Adrenal gland (tissue), 12 donors: ENCODE measurements around the gene BIN2. TPM values are rescaled to one million over a fixed set of nuclear protein-coding genes. Genes with fewer than 3 reads are reported as not detected.
A peak's percentile ranks its signal among the peaks of the same experiment; 100 is the strongest.

Experiments
- DNase-seq, 7 donors: peaks; one replicate each; pipeline ENCODE4 v3.0.0-alpha.2; 2019 to 2020
- H3K27ac ChIP-seq, 5 donors: fragments of 200-600 bp; sonication (generic) in 4 of 5; 1 replicate in 3 of 5; 2 replicates in 2 of 5; pipeline versions ENCODE4 v1.5.1 to v1.8.0; 2016 to 2020; ENCODE audit warnings: mild to moderate bottlenecking in 1 of 5
- H3K27me3 ChIP-seq: fragments of 200-600 bp; 2 replicates; pipeline ENCODE4 v1.8.0; 2021
- H3K36me3 ChIP-seq, 2 donors: fragments of 200-600 bp; replicated peaks in 1 of 2; 1 replicate in 1 of 2; 2 replicates in 1 of 2; pipeline versions ENCODE4 v1.5.1 to v1.8.0; 2018 to 2022
- H3K4me1 ChIP-seq, 2 donors: fragments of 200-600 bp; replicated peaks in 1 of 2; 1 replicate in 1 of 2; 2 replicates in 1 of 2; pipeline versions ENCODE4 v1.5.1 to v1.8.0; 2018 to 2021
- H3K4me3 ChIP-seq, 4 donors: fragments of 200-600 bp; sonication (generic) in 3 of 4; one replicate each; pipeline ENCODE4 v1.5.1; 2016 to 2018
- H3K9me3 ChIP-seq, 3 donors: fragments of 200-600 bp; sonication (generic) in 1 of 3; replicated peaks in 1 of 3; 1 replicate in 2 of 3; 2 replicates in 1 of 3; pipeline versions ENCODE4 v1.5.1 to v1.8.0; 2016 to 2021
- POLR2A ChIP-seq, 2 donors: fragments of 450-650 bp; IDR thresholded peaks; one replicate each; pipeline ENCODE4 v1.6.1; 2017; ENCODE audit warnings: antibody characterized with exemption in 2 of 2, mild to moderate bottlenecking in 2 of 2, moderate library complexity in 1 of 2
- WGBS, 4 donors: extraction: QIAGEN DNeasy Blood & Tissue Kit in 2 of 4; methylation state at CpG; one replicate each; pipeline versions ENCODE4 v1.1.5 to v1.1.7; 2013 to 2017; 5-methylcytosine and 5-hydroxymethylcytosine counted together
- intact Hi-C, 2 donors: fragments of 100-400 bp; cut with DNase I; formaldehyde crosslinking; loops; one replicate each; pipeline versions ENCODE4 v1.14.1 to v1.15.0; 2022 to 2023
- polyA plus RNA-seq, 3 donors: library from polyadenylated mRNA; stranded (reverse); fragments of 200-250 nt in 2 of 3; fragments of 350-450 nt in 1 of 3; fragmentation: Illumina TruSeq in 1 of 3; extraction: RNeasy Lipid Tissue Mini Kit (QIAGEN cat#74804) in 1 of 3; gene quantifications; one replicate each; pipeline ENCODE4 v1.2.3, GENCODE V29; 2013 to 2014
- total RNA-seq, 9 donors: library from RNA; depleted of rRNA in 4 of 9; stranded (reverse); fragments of >200 nt in 4 of 9; fragments of 120-200 nt in 1 of 9; fragmentation: NEBNext Ultra II Directional in 1 of 9; extraction: Animal tissue kit (Norgen Biotek cat#: 25700) in 1 of 9; gene quantifications; one replicate each; pipeline versions ENCODE4 v1.1.0 to v1.2.4, GENCODE V29; 2013 to 2023
- TF ChIP-seq, protein P1 (sequence below), 6 experiments: fragments of 450-650 bp in 4 of 6; fragments of 200-600 bp in 2 of 6; sonication (generic) in 1 of 6; IDR thresholded peaks; 1 replicate in 5 of 6; 2 replicates in 1 of 6; pipeline versions ENCODE4 v1.5.1 to v1.8.0; 2016 to 2021; ENCODE audit warnings: antibody characterized with exemption in 6 of 6, mild to moderate bottlenecking in 2 of 6, moderate library complexity in 1 of 6
- donor health status: healthy with polysubstance abuse.
- donor health status: Bipolar disorder and iron deficiency.
- donor health status: DM: yes; HTN: yes; CAD: no.
- donor health status: DM: no; HTN: no; CAD: no.
- donor health status: DM: no; HTN: no; CAD: no.
- donor health status: DM: yes; HTN: yes; CAD: no.

Gene BIN2
- total and polyA plus RNA-seq, 12 donors, result 2.3 to 16.6 (median 6.1) TPM

GRCh38 chr12:51371295-51371953 is 47.5 kb upstream of the BIN2 start:
- no peaks in the 10 kb centered on the region for H3K27me3 ChIP-seq
- H3K36me3 ChIP-seq, result no peaks in the 10 kb centered on the region
- peaks cover 5 to 9% of the 10 kb centered on the region in 2 donors for H3K4me1 ChIP-seq
- WGBS, 4 donors, result 27 to 37% (median 35%) methylated on average over 8 of the region's 8 CpGs
- no peak overlapping the region for H3K4me3 ChIP-seq
- peak; percentile 82 to 94 (median 92) for DNase-seq
- H3K9me3 ChIP-seq, result no peaks in the 10 kb centered on the region
- intact Hi-C loops, result no loop called here
- TF ChIP-seq, protein P1, sequence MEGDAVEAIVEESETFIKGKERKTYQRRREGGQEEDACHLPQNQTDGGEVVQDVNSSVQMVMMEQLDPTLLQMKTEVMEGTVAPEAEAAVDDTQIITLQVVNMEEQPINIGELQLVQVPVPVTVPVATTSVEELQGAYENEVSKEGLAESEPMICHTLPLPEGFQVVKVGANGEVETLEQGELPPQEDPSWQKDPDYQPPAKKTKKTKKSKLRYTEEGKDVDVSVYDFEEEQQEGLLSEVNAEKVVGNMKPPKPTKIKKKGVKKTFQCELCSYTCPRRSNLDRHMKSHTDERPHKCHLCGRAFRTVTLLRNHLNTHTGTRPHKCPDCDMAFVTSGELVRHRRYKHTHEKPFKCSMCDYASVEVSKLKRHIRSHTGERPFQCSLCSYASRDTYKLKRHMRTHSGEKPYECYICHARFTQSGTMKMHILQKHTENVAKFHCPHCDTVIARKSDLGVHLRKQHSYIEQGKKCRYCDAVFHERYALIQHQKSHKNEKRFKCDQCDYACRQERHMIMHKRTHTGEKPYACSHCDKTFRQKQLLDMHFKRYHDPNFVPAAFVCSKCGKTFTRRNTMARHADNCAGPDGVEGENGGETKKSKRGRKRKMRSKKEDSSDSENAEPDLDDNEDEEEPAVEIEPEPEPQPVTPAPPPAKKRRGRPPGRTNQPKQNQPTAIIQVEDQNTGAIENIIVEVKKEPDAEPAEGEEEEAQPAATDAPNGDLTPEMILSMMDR (IDR thresholded peaks at IDR 0.05), result no peak
- TF ChIP-seq POLR2A (IDR thresholded peaks at IDR 0.05), result peak in 1 of 2 donors; percentile 49
- peak overlapping the region in 4 of 5 donors; percentile 52 to 79 (median 66) for H3K27ac ChIP-seq

GRCh38 chr12:51370667-51371066 is 46.7 kb upstream of the BIN2 start:
- no peak overlapping the region for H3K27ac ChIP-seq
- H3K36me3 ChIP-seq, result no peaks in the 10 kb centered on the region
- H3K9me3 ChIP-seq, result no peaks in the 10 kb centered on the region
- no peak for DNase-seq
- no peak overlapping the region for H3K4me3 ChIP-seq
- H3K4me1 ChIP-seq, result peaks cover 5 to 9% of the 10 kb centered on the region in 2 donors
- WGBS, 4 donors, result 91 to 95% (median 92%) methylated on average over 9 of the region's 9 CpGs
- TF ChIP-seq POLR2A (IDR thresholded peaks at IDR 0.05), result no peak
- TF ChIP-seq, protein P1 (IDR thresholded peaks at IDR 0.05), result no peak
- intact Hi-C loops, result no loop called here
- H3K27me3 ChIP-seq, result no peaks in the 10 kb centered on the region

GRCh38 chr12:51369581-51369980 is 45.6 kb upstream of the BIN2 start:
- H3K9me3 ChIP-seq, result no peaks in the 10 kb centered on the region
- no peak for TF ChIP-seq POLR2A (IDR thresholded peaks at IDR 0.05)
- TF ChIP-seq, protein P1 (IDR thresholded peaks at IDR 0.05), result no peak

GRCh38 chr12:51368640-51369517 is 44.9 kb upstream of the BIN2 start:
- H3K9me3 ChIP-seq, result no peaks in the 10 kb centered on the region
- no peaks in the 10 kb centered on the region for H3K36me3 ChIP-seq
- no peaks in the 10 kb centered on the region for H3K27me3 ChIP-seq
- H3K4me3 ChIP-seq, result no peak overlapping the region
- H3K4me1 ChIP-seq, result peaks cover 5 to 9% of the 10 kb centered on the region in 2 donors
- TF ChIP-seq POLR2A (IDR thresholded peaks at IDR 0.05), result no peak
- TF ChIP-seq, protein P1 (IDR thresholded peaks at IDR 0.05), result no peak
- WGBS, 4 donors, result 65 to 80% (median 71%) methylated on average over 15 to 17 of the region's 17 CpGs
- H3K27ac ChIP-seq, result no peak overlapping the region
- intact Hi-C loops, result no loop called here
- DNase-seq, result peak in 3 of 7 donors; percentile 36 to 62 (median 36)

More at GRCh38 chr12:51369581-51369980, 45.6 kb upstream of the BIN2 start:
- DNase-seq, result no peak
- Histone ChIP-seq H3K4me1 (peaks cover 5 to 9% of the 10 kb centered on the region in 2 donors), H3K36me3 (no peaks in the 10 kb centered on the region), H3K27me3 (no peaks in the 10 kb centered on the region), H3K4me3 (no peak overlapping the region), H3K27ac (no peak overlapping the region)
- WGBS, 4 donors, result 73 to 80% (median 77%) methylated on average over 4 of the region's 4 CpGs
- intact Hi-C loops, result no loop called here
